ENCODE data around the gene GALNTL6.

GALNTL6 gene

DNA sequence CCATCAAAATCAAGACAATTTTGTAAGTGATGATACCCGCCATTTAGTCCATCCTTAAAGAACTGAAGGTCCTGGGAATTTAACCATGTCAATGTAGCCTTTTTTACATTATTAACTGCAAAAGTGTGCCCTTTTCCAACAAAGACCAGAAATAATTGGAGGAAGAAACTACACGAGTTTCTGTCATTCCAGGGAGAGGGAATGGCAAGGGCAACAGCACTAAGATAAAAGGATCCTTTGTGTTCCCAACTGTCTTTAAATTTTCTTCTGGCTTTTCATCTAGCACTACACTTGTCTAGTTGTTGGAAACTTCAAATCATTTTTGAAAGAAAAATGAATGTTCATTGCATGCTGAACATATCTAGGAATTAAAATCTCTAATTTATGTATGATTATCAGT is 286.2 kb downstream of the GALNTL6 start:
- no peak for FAIRE-seq
- no peak for DNase-seq (ENCODE audit: insufficient read length, low spot score)

DNA sequence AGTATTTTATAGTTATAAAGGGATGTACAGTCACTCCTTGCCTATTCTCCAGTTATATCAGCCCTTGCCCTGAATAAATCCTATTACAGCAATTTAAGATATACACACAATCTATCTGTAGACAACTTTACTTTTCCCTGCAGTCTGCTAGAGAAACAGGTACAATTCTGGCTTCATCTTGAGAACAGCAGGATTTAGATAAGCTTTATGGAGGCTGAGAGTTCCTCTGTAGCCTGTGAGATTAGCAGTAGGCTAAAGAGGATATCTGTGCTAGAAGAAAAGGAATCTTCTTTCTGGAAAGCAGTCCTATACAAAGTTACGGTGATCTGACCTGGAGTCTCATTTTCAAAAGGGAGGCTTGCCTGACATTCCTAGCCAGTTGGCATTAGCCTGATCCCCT is 290.3 kb downstream of the GALNTL6 start:
- DNase-seq (ENCODE audit: insufficient read length, low spot score), result no peak

GRCh38 chr4:172104539-172104938 is 291.3 kb downstream of the GALNTL6 start:
- DNase-seq (ENCODE audit: insufficient read length, low spot score) (no peak), FAIRE-seq (no peak)

More for the DNA sequence above, 290.3 kb downstream of the GALNTL6 start:
- FAIRE-seq, result no peak

GRCh38 chr4:172105918-172106317 is 292.7 kb downstream of the GALNTL6 start:
- FAIRE-seq (no peak), DNase-seq (ENCODE audit: insufficient read length, low spot score) (no peak)

- DNase-seq (ENCODE audit: insufficient read length, low spot score) (no peak), FAIRE-seq (no peak)
These were observed 296.3 kb downstream of the GALNTL6 start for GRCh38 chr4:172109466-172109865.

- FAIRE-seq (no peak), DNase-seq (ENCODE audit: insufficient read length, low spot score) (no peak)
These were observed 311.6 kb downstream of the GALNTL6 start for GRCh38 chr4:172124656-172125308.

GRCh38 chr4:172125443-172125842 is 312.2 kb downstream of the GALNTL6 start:
- FAIRE-seq (no peak), DNase-seq (ENCODE audit: insufficient read length, low spot score) (no peak)

GRCh38 chr4:172127168-172127567 is 314.0 kb downstream of the GALNTL6 start:
- DNase-seq (ENCODE audit: insufficient read length, low spot score) (no peak), FAIRE-seq (no peak)

DNA sequence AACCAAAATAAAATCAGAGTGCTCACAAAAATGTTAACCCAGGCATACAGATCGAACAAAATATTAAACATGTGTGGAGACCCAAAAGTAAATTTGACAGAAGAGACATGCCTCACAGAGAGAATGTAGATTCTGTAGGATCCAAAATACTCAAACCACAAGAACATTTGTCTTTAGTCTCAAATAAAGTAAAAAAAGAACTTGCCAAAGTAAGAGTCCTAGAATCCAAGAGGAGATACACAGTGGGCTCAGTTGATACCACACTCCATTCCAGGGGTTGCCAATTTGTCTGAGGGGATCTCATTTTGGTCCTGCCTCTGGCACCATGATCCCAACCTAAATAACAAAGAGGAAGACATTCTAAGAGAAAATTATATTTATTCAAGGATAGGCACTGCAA is 316.4 kb downstream of the GALNTL6 start:
- DNase-seq (ENCODE audit: insufficient read length, low spot score) (no peak), FAIRE-seq (no peak)

GRCh38 chr4:172134521-172134920 is 321.3 kb downstream of the GALNTL6 start:
- DNase-seq (ENCODE audit: insufficient read length, low spot score) (no peak), FAIRE-seq (no peak)

DNA sequence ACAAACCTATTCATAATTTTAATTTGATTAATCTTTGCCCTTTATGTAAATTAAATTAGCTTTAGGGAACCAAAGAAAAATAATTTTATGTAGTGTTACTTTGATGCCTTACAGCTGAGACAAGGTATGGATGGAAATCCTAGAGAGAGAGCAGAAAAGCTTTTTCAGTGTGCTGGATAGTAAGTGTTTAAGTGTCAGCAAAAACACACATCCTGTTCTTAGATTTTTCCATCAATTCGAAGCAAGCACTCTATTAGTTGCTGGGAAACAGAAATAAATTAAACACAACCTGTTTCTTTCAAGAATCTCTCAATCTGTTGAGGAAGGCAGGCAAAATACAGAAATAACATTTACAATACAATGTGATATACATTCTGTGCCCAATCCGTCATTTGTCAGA is 327.8 kb downstream of the GALNTL6 start:
- FAIRE-seq, result no peak

DNA sequence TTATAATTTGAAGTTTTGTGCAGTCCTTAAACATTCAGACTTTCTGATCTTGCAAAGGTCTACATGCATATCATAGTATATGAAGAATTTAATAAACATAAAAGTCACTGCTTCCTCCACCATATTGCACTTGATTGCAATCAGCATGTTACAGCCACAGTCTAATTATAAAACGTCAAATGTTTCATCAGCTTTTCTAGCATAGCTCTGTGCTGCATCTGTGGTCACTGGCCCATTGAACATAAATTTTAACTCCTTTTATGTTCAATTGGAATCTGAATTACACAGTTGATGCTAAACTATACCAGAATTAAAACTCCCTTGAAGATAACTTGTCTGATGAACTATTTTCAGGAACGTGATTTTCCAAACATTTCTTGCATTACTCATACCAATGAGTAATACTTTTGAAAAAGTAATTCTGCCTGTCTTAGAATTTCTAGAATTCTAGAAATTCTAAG is 329.1 kb downstream of the GALNTL6 start:
- FAIRE-seq (no peak), DNase-seq (ENCODE audit: insufficient read length, low spot score) (no peak)

More for the DNA sequence above, 327.8 kb downstream of the GALNTL6 start:
- no peak for DNase-seq (ENCODE audit: insufficient read length, low spot score)

DNA sequence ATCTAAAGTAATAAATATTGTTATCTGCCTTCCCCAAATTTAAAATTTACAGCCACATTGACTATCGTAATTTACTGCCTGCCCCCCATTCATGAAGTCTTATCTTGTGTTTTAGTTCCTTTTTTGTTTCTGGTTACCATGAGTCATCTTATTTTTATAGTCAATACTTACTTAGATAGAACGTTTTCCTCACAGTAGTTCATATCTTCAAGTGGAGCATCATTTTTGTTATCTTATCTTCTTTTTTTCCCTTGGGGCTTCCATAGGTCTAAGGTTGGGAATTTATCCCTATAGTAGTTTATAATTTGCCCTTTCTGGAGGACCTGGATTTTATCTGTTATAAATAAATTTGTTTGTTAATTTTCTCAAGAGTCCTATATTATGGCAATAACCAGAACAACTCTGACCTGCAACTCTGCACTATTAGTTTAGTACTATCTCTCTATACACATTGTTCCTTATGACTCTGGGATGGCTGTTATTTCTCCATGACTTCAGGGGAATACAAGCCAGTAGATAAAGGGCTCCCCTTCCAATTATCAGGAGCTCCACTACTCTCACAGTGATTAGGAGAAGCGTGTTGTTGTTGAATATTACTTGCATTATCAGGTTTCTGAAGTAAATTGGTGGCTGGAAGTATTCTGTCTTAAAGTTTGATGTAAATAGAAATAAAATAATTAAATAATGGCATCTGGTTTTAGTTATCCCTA is 330.6 kb downstream of the GALNTL6 start:
- DNase-seq (ENCODE audit: insufficient read length, low spot score), result no peak
- no peak for FAIRE-seq

GRCh38 chr4:172147687-172148086 is 334.5 kb downstream of the GALNTL6 start:
- FAIRE-seq (no peak), DNase-seq (ENCODE audit: insufficient read length, low spot score) (no peak)

DNA sequence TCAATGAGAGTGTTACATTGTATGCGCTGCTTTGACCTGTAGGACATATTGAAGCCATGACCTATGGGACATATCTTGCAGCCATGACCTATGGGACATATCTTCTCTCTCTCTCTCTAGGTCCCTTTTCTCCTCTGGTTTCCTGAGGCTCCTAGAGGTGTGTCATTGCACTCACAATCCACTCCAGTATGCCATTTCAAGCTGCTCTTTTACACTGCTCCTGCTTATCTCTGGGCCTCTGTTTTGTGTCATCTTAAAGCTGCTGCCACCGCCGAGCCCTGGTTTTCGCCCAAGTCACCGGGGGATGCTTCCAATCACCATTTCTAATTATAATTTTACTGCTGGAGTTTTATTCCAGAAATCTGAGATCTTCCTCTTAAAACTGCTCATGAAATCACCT is 336.1 kb downstream of the GALNTL6 start:
- DNase-seq (ENCODE audit: insufficient read length, low spot score) (no peak), FAIRE-seq (no peak)

DNA sequence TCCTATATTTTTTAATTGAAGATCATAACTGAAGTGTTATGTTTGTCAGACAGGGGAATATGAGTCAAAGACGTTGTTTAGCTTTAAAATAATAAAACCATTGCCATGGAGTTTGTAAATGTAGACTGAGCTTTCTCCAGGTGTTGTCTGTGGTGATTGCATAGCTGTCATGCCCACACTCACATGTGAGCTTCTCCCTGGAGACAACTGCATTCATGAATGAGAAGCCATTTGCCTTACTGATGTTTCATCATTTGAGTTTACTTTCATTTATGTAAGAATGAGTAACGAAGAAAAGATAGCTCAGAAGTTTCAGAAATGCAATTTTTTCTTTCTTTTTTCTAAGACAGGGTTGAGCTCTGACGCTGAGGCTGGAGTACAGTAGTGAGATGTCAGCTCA is 339.1 kb downstream of the GALNTL6 start:
- no peak for FAIRE-seq
- no peak for DNase-seq (ENCODE audit: insufficient read length, low spot score)

GRCh38 chr4:172153719-172154118 is 340.5 kb downstream of the GALNTL6 start:
- no peak for FAIRE-seq

DNA sequence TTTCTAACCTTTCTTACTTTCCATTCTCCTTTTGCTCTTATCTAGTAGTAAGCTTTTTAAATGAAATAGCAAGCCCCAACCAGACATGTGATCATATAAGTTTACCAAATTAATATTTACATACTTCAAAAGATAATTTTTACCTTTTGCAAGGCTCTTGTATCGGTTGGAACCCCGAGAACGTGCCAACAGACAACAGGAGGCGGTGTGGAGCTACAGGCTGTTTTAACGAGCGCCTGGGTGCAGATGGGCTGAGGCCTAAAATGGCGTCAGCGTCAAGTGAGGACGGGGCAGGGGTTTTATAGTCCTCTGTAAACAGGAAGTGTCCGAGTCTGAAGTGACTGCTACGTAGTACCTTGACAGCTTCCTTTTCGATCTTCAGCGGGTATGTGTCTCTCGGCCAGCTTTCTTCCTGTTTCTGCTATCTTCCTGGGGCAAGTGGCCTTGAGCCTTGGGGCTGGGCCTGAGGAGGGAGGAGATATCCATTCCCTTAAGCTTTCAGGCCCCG is 342.7 kb downstream of the GALNTL6 start:
- DNase-seq (ENCODE audit: insufficient read length, low spot score) (no peak), FAIRE-seq (no peak)

More at GRCh38 chr4:172153719-172154118, 340.5 kb downstream of the GALNTL6 start:
- no peak for DNase-seq (ENCODE audit: insufficient read length, low spot score)

GRCh38 chr4:172157946-172158345 is 344.7 kb downstream of the GALNTL6 start:
- DNase-seq (ENCODE audit: insufficient read length, low spot score), result no peak
- no peak for FAIRE-seq

GRCh38 chr4:172163215-172163614 is 350.0 kb downstream of the GALNTL6 start:
- no peak for DNase-seq (ENCODE audit: insufficient read length, low spot score)
- FAIRE-seq, result no peak

DNA sequence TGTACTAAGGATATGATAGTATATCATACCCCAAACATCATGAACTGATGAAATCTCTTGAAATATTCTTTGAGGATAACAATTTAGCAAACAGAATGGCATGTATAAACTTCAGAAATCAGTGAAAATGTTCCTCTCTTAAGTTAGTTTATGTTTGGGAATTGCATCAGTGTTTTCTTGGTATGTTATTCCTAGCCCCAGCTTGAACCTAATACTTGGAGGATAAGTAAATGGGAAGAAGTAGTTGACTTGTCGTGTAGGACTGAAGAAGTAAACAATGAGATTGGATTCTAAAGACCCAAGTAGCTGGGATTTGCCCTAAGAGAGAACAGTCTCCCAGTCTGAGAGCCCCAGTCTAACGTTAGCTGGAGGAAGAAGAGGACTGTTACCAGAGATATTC is 355.7 kb downstream of the GALNTL6 start:
- FAIRE-seq (no peak), DNase-seq (ENCODE audit: insufficient read length, low spot score) (no peak)

GRCh38 chr4:172169871-172170270 is 356.7 kb downstream of the GALNTL6 start:
- no peak for DNase-seq (ENCODE audit: insufficient read length, low spot score)
- no peak for FAIRE-seq

All from GM19239 (cell line).